Endothelial cell of umbilical vein (primary cell): ENCODE results near the gene GTF3C5. TPM values are rescaled to one million over a fixed set of nuclear protein-coding genes. Genes with fewer than 3 reads are reported as not detected.

ENCODE experiments used
- BruUV-seq: library from RNA; stranded (reverse); fragments of 400-500 nt; replicated peaks from 2 replicates; lab custom pipeline; 2021; lab: Mats Ljungman, UMichigan
- CTCF ChIA-PET: fragments of 300-600, 350-600 bp; sonication (Branson Sonifier 250); formaldehyde crosslinking; loops from one replicate; lab custom pipeline; 2021; ENCODE audit warnings: antibody characterized with exemption, inconsistent platforms; lab: Charles Lee
- POLR2A ChIA-PET: fragments of 300-600, 350-600 bp; sonication (Branson Sonifier 250); formaldehyde crosslinking; loops from one replicate; lab custom pipeline; 2021; ENCODE audit warnings: antibody characterized with exemption, inconsistent platforms; lab: Charles Lee
- DNase-seq: peaks from one replicate; pipeline ENCODE4 v3.0.0-alpha.2; 2011; ENCODE audit warnings: low read depth, low spot score
- FAIRE-seq: peaks from 2 replicates; lab custom pipeline; 2011; peaks lifted over from hg19 to GRCh38; lab: Jason Lieb, UNC
- H2AFZ ChIP-seq: 2 replicates; pipeline ENCODE4 v1.6.0; 2012; ENCODE audit warnings: low read depth, low read length, control low read depth, inconsistent platforms
- H3K27ac ChIP-seq: 2 replicates; pipeline ENCODE4 v1.5.1; 2011; ENCODE audit warnings: low read depth, mild to moderate bottlenecking, control low read depth, low read length, moderate library complexity; ENCODE audit not compliant: insufficient read depth
- H3K27me3 ChIP-seq, 2 experiments: 2 replicates each; pipeline versions ENCODE4 v1.6.0 to v1.6.1; 2011; ENCODE audit warnings: low read length in 2 of 2, mixed read lengths in 1 of 2; ENCODE audit not compliant: control insufficient read depth in 2 of 2, insufficient read depth in 2 of 2
- H3K36me3 ChIP-seq, 2 experiments: 2 replicates in 1 of 2; 3 replicates in 1 of 2; pipeline ENCODE4 v1.5.1; 2011; ENCODE audit warnings: low read length in 2 of 2, mild to moderate bottlenecking in 1 of 2, moderate library complexity in 1 of 2; ENCODE audit not compliant: control insufficient read depth in 2 of 2, insufficient read depth in 2 of 2; ENCODE audit errors: extremely low read depth in 1 of 2
- H3K4me1 ChIP-seq: 3 replicates; pipeline ENCODE4 v1.5.1; 2011; ENCODE audit warnings: mild to moderate bottlenecking, low read length; ENCODE audit not compliant: control insufficient read depth, insufficient read depth; ENCODE audit errors: extremely low read depth
- H3K4me2 ChIP-seq: 2 replicates; pipeline ENCODE4 v1.6.1; 2011; ENCODE audit warnings: low read length, control low read depth, mixed read lengths; ENCODE audit not compliant: insufficient read depth
- H3K4me3 ChIP-seq, 3 experiments: fragments of 200-600 bp in 1 of 3; sonication (generic), shearing (Covaris generic) in 1 of 3; replicated peaks in 1 of 3; 2 replicates each; pipeline ENCODE4 v1.5.1; 2011 to 2016; ENCODE audit warnings: control low read depth in 3 of 3, low read length in 3 of 3, mild to moderate bottlenecking in 2 of 3, inconsistent platforms in 1 of 3, low read depth in 1 of 3, moderate library complexity in 1 of 3; ENCODE audit not compliant: insufficient read depth in 1 of 3
- H3K79me2 ChIP-seq: 2 replicates; pipeline ENCODE4 v1.6.0; 2012; ENCODE audit warnings: low read length, inconsistent platforms; ENCODE audit not compliant: control insufficient read depth, insufficient read depth
- H3K9ac ChIP-seq: replicated peaks from 2 replicates; pipeline ENCODE3; 2011; ENCODE audit warnings: low read length, control low read depth; ENCODE audit not compliant: insufficient read depth; ENCODE audit errors: extremely low read depth
- H3K9me1 ChIP-seq: replicated peaks from 3 replicates; pipeline ENCODE4 v1.6.0; 2011; ENCODE audit warnings: mild to moderate bottlenecking, low read length; ENCODE audit not compliant: control insufficient read depth, insufficient read depth; ENCODE audit errors: extremely low read depth
- H3K9me3 ChIP-seq: replicated peaks from 2 replicates; pipeline ENCODE4 v1.5.1; 2012; ENCODE audit warnings: low read length, inconsistent platforms; ENCODE audit not compliant: control insufficient read depth, insufficient read depth
- H4K20me1 ChIP-seq: replicated peaks from 2 replicates; pipeline ENCODE3; 2011; ENCODE audit warnings: mild to moderate bottlenecking, low read length; ENCODE audit not compliant: control insufficient read depth, insufficient read depth; ENCODE audit errors: extremely low read depth
- EZH2 ChIP-seq: IDR thresholded peaks from 2 replicates; pipeline ENCODE4 v1.6.1; 2012; ENCODE audit warnings: borderline replicate concordance, low read depth, mild to moderate bottlenecking, moderate library complexity, low read length, inconsistent platforms; ENCODE audit not compliant: severe bottlenecking
- FOS ChIP-seq: IDR thresholded peaks from 2 replicates; pipeline ENCODE4 v1.6.1; 2011; ENCODE audit warnings: mild to moderate bottlenecking, low read length, moderate library complexity, borderline replicate concordance; ENCODE audit not compliant: insufficient read depth
- GATA2 ChIP-seq: IDR thresholded peaks from 2 replicates; pipeline ENCODE4 v1.7.0; 2011; ENCODE audit warnings: low read depth, mild to moderate bottlenecking, moderate library complexity, mixed read lengths, low read length; ENCODE audit not compliant: insufficient read length, insufficient read depth
- JUN ChIP-seq: IDR thresholded peaks from 2 replicates; pipeline ENCODE4 v1.6.1; 2011; ENCODE audit warnings: borderline replicate concordance, low read depth; ENCODE audit not compliant: insufficient read length, insufficient read depth
- MYC ChIP-seq: IDR thresholded peaks from one replicate; pipeline ENCODE4 v1.6.1; 2011; ENCODE audit warnings: mild to moderate bottlenecking, low read depth, low read length
- POLR2A ChIP-seq: IDR thresholded peaks from 2 replicates; pipeline ENCODE4 v1.6.1; 2012; ENCODE audit warnings: low read depth, mild to moderate bottlenecking, control low read depth, low read length
- POLR2AphosphoS5 ChIP-seq: IDR thresholded peaks from 2 replicates; pipeline ENCODE4 v1.6.1; 2012; ENCODE audit warnings: low read depth, mild to moderate bottlenecking, control low read depth, low read length, moderate library complexity; ENCODE audit not compliant: insufficient read depth
- dilution Hi-C: fragments of 300-500 bp; cut with MboI; formaldehyde crosslinking; loops from one replicate; pipeline ENCODE4 v1.15.0; 2019; ENCODE audit warnings: low sequenced_read_pairs; ENCODE audit not compliant: extremely low pct_ligation_motif_present
- intact Hi-C: fragments of 100-400 bp; cut with micrococcal nuclease; formaldehyde crosslinking; loops from one replicate; pipeline ENCODE4 v1.10.0; 2022
- polyA plus RNA-seq, 4 experiments: library from polyadenylated mRNA; depleted of rRNA in 3 of 4; stranded (reverse) in 3 of 4; unstranded in 1 of 4; fragments of >200 nt; gene quantifications; 2 replicates each; pipeline versions ENCODE4 v1.2.1 to v1.2.3, GENCODE V29; 2011 to 2012; ENCODE audit warnings: missing spikeins in 1 of 4
- total RNA-seq: library from RNA; stranded (reverse); gene quantifications from 2 replicates; pipeline ENCODE4 v1.2.3, GENCODE V29; 2021
- TF ChIP-seq, protein P1 (sequence below): IDR thresholded peaks from 2 replicates; pipeline ENCODE4 v1.6.1; 2011; ENCODE audit not compliant: insufficient read depth, insufficient read length
- TF ChIP-seq, protein P2 (sequence below), 2 donors: IDR thresholded peaks; 1 replicate in 1 of 2; 2 replicates in 1 of 2; pipeline ENCODE4 v1.5.1; 2011; ENCODE audit warnings: low read length in 2 of 2, mild to moderate bottlenecking in 2 of 2, moderate library complexity in 2 of 2, control low read depth in 1 of 2, inconsistent platforms in 1 of 2, low read depth in 1 of 2; ENCODE audit not compliant: insufficient read depth in 1 of 2; ENCODE audit errors: extremely low read depth in 1 of 2

GTF3C5 gene
- total and polyA plus RNA-seq, 2 donors (not counting 3 experiments of a cell fraction or from before 2014, with no cell fraction given): 65.6 to 73.8 TPM

DNA sequence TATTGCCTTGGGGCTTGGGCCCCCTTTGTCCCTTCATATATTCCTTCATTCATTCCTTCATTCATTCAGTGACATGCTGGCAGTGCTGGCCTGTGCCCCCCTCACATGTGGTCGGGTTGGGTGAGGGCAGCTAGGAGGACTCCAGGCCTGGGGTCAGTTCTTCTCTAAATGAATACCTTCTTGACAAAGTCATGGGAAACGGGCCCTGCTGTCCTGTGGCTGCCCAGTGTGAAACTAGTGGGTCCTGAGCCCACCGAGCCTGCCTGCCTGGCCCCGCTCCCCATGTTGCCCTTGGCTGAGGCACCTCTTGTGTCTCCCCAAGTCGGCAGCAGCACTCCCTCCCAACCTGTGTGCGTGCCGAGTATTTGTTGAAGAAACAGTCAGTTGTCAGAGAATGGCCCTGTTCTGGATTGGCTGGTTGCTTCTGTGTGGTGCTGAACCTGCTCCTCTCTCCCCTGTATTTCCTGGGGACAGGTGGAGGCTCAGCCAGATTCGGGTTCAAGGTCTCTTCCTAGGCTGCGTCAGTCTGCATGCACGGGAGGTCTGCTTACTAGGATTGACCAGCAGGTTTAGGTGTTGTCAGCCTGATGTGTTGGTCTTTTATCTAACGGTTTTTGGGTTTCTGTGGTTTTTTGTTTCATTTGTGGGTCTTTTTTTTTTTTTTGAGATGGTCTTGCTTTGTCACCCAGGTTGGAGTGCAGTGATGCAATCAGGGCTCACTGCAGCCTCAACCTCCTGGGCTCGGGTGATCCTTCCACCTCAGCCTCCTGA, 27.9 kb downstream of the GTF3C5 start:
- Histone ChIP-seq H3K36me3 (peaks cover 0 to 25% of the 10 kb centered on the region in 2 experiments), H2AFZ (no peak overlapping the region), H3K9me1 (no peaks in the 10 kb centered on the region), H3K9ac (no peak overlapping the region), H3K4me3 (no peak overlapping the region), H3K27ac (no peak overlapping the region), H3K79me2 (no peaks in the 10 kb centered on the region), H4K20me1 (no peaks in the 10 kb centered on the region), H3K4me1 (peaks cover 3% of the 10 kb centered on the region), H3K4me2 (no peak overlapping the region), H3K27me3 (no peaks in the 10 kb centered on the region), H3K9me3 (no peaks in the 10 kb centered on the region)
- no peak for TF ChIP-seq FOS
- TF ChIP-seq, protein P1, sequence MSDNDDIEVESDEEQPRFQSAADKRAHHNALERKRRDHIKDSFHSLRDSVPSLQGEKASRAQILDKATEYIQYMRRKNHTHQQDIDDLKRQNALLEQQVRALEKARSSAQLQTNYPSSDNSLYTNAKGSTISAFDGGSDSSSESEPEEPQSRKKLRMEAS: no peak
- no peak for TF ChIP-seq POLR2A
- no peak for TF ChIP-seq JUN
- no peak for TF ChIP-seq POLR2AphosphoS5
- TF ChIP-seq MYC: no peak
- no peak for TF ChIP-seq EZH2
- TF ChIP-seq, protein P2, sequence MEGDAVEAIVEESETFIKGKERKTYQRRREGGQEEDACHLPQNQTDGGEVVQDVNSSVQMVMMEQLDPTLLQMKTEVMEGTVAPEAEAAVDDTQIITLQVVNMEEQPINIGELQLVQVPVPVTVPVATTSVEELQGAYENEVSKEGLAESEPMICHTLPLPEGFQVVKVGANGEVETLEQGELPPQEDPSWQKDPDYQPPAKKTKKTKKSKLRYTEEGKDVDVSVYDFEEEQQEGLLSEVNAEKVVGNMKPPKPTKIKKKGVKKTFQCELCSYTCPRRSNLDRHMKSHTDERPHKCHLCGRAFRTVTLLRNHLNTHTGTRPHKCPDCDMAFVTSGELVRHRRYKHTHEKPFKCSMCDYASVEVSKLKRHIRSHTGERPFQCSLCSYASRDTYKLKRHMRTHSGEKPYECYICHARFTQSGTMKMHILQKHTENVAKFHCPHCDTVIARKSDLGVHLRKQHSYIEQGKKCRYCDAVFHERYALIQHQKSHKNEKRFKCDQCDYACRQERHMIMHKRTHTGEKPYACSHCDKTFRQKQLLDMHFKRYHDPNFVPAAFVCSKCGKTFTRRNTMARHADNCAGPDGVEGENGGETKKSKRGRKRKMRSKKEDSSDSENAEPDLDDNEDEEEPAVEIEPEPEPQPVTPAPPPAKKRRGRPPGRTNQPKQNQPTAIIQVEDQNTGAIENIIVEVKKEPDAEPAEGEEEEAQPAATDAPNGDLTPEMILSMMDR (IDR thresholded peaks at IDR 0.05; ENCODE audit: extremely low read depth in 1 of 2, insufficient read depth in 1 of 2, low read depth in 1 of 2, low read length in 2 of 2): no peak
- no peak for TF ChIP-seq GATA2
- ChIA-PET POLR2A (no interaction called here), CTCF (no interaction called here)
- DNase-seq (no peak), FAIRE-seq (no peak)
- dilution Hi-C loops (no loop called here), intact Hi-C loops (no loop called here)
- no TSS peak for BruUV-seq
